Measurements from ENCODE around the gene ASB6. TPM values are rescaled to one million over a fixed set of nuclear protein-coding genes. Genes with fewer than 3 reads are reported as not detected.

The ASB6 gene
- total RNA-seq, 4 donors from 2014 or later = 15.4 to 22.5 (median 17.6) TPM

DNA sequence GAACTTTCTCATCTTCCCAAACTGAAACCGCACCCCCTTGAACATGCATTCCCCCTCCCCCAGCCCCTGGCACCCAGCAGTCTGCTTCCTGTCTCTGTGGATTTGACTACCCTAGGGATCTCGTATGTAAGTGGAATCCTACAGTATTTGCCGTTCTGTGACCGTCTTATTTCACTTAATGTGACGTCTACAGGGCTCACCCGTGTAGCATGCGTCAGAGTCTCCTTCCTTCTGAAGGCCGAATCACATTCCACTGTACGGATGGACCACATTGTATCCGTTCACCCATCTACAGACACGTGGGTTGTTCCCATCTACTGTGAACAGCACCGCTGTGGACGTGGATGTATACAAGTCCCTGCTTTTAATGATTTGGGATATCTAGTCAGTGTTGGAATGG is 28.0 kb upstream of the ASB6 start:
- no peak for DNase-seq
- Histone ChIP-seq H3K27me3 (peaks cover 0 to 71% (median 0%) of the 10 kb centered on the region in 4 donors), H3K9me3 (no peaks in the 10 kb centered on the region), H3K36me3 (no peaks in the 10 kb centered on the region), H3K4me3 (no peak overlapping the region), H3K4me1 (peaks cover 14 to 48% (median 14%) of the 10 kb centered on the region in 3 donors), H3K27ac (no peak overlapping the region)
- intact Hi-C loops (cut with DNase I) = no loop called here
- 86 to 91% methylated on average over 13 of the region's 13 CpGs for WGBS, 2 donors
- no peak for TF ChIP-seq POLR2A (IDR thresholded peaks at IDR 0.05)
- TF ChIP-seq, protein P1, sequence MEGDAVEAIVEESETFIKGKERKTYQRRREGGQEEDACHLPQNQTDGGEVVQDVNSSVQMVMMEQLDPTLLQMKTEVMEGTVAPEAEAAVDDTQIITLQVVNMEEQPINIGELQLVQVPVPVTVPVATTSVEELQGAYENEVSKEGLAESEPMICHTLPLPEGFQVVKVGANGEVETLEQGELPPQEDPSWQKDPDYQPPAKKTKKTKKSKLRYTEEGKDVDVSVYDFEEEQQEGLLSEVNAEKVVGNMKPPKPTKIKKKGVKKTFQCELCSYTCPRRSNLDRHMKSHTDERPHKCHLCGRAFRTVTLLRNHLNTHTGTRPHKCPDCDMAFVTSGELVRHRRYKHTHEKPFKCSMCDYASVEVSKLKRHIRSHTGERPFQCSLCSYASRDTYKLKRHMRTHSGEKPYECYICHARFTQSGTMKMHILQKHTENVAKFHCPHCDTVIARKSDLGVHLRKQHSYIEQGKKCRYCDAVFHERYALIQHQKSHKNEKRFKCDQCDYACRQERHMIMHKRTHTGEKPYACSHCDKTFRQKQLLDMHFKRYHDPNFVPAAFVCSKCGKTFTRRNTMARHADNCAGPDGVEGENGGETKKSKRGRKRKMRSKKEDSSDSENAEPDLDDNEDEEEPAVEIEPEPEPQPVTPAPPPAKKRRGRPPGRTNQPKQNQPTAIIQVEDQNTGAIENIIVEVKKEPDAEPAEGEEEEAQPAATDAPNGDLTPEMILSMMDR (IDR thresholded peaks at IDR 0.05) = no peak

DNA sequence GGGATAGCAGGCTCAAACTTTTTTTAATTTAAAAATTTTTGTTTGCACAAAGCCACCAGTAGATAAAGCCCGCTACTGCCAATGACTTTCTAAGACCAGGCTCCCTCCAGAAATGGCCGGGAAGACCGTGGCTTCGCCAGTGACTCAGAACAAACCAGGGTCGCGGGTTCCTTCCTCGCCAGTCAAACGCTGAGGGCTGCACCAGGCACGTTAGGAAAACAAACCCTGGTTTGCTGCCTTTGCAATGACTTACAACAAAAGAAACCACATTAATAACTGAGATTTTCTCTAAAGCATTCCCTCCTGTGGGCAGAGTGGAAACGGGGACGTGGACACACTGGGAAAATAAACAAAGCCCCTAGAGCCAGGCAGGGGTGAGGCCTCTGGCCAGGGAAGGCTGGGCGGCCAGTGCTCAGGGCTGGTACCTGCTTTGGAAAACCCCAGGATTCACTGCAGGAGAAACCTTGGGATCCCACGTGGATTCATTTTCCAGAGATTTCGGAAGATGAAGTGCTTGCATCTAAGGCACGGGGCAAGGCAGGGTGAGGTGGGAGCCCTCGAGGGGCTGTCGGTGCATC is 27.3 kb upstream of the ASB6 start:
- no peaks in the 10 kb centered on the region for H3K9me3 ChIP-seq
- TF ChIP-seq, protein P1 (IDR thresholded peaks at IDR 0.05) = no peak
- no peak for TF ChIP-seq POLR2A (IDR thresholded peaks at IDR 0.05)
- no peak overlapping the region for H3K4me3 ChIP-seq
- peaks cover 14 to 51% (median 14%) of the 10 kb centered on the region in 3 donors for H3K4me1 ChIP-seq
- DNase-seq = no peak
- no peak overlapping the region for H3K27ac ChIP-seq
- H3K36me3 ChIP-seq = no peaks in the 10 kb centered on the region
- WGBS, 2 donors = 57 to 58% methylated on average over 13 of the region's 17 CpGs
- H3K27me3 ChIP-seq = peaks cover 0 to 71% (median 0%) of the 10 kb centered on the region in 4 donors
- intact Hi-C loops (cut with DNase I) = no loop called here

DNA sequence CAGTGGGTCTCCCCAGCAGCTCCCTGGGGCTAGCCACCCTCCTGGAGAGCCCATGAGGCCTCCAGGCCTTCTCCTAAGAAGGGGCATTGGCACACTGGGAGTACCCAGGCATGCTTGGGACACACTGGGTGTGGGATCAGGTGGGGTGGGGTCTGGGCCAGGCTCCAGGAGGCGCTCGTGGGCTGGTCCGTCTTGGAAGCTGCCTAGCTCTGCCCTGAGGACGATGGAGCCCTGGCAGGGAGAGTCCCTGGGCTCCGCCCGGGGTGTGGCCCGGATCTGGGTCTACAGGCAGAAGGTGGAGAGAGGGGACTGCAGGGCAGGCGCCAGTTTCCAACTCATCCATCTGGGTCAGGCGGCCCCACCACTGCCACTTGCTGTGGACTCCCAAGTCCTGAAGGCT is 25.9 kb upstream of the ASB6 start:
- Histone ChIP-seq H3K27me3 (peaks cover 0 to 68% (median 0%) of the 10 kb centered on the region in 4 donors), H3K4me3 (no peak overlapping the region), H3K27ac (peak overlapping the region in 2 of 4 donors; percentile 2 to 21), H3K9me3 (no peaks in the 10 kb centered on the region), H3K4me1 (peaks cover 14 to 51% (median 14%) of the 10 kb centered on the region in 3 donors), H3K36me3 (no peaks in the 10 kb centered on the region)
- no peak for DNase-seq
- intact Hi-C loops (cut with DNase I) = no loop called here
- TF ChIP-seq, protein P1 (IDR thresholded peaks at IDR 0.05) = no peak
- no peak for TF ChIP-seq POLR2A (IDR thresholded peaks at IDR 0.05)
- WGBS, 2 donors = 59% methylated on average over 6 of the region's 9 CpGs; no CpG with 5 or more reads in 1 of the 2 donors

DNA sequence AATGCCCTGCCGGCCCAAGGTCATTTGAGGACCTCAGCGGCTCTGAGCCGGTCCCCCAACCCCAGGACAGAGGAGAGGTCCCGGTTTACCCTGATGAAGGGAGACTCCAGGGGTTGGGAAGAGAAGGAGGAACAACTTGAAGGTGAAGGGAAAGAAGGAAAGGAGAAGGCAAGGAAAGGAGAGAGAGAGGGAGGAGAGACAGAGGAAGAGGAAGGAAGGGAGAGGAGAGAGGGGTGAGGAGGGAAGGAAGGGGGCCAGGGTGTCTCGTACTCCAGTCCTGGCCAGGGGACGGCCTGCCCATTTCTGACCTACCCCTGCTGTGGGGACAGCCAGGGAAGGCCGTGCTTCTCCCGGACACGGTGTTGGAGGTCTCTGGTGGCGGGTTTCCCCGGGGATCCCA is 25.4 kb upstream of the ASB6 start:
- WGBS, 2 donors = 61 to 75% methylated on average over 8 to 10 of the region's 11 CpGs
- Histone ChIP-seq H3K4me3 (peak overlapping the region in 2 of 4 donors; percentile 51 to 64), H3K27ac (peak overlapping the region in 3 of 4 donors; percentile 21 to 53 (median 21)), H3K9me3 (no peaks in the 10 kb centered on the region), H3K27me3 (peaks cover 0 to 68% (median 0%) of the 10 kb centered on the region in 4 donors), H3K4me1 (peaks cover 14 to 51% (median 14%) of the 10 kb centered on the region in 3 donors), H3K36me3 (no peaks in the 10 kb centered on the region)
- intact Hi-C loops (cut with DNase I) = no loop called here
- no peak for DNase-seq
- no peak for TF ChIP-seq POLR2A (IDR thresholded peaks at IDR 0.05)
- TF ChIP-seq, protein P1 (IDR thresholded peaks at IDR 0.05) = no peak

DNA sequence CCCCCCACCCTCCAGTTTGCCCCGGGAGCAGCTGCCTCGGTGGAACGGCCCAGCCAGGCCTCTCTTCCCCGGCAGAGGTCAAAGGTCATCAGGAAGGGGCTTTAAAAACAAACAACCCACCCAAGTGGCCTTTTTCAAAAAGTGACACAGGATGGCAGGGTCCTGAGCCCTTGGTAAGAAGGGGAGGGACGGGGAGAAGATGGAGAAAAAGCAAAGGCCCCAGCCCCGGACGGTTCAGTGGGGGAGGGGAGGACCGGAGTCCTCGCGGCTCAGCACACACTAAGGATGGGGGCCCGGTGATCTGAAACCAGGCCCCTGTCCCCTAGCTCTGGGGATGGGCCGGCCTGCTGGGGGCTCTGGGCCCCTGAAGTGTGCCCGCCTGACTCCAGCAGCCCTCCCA is 24.6 kb upstream of the ASB6 start:
- TF ChIP-seq POLR2A (IDR thresholded peaks at IDR 0.05) = no peak
- TF ChIP-seq, protein P1 (IDR thresholded peaks at IDR 0.05) = no peak
- Histone ChIP-seq H3K9me3 (no peaks in the 10 kb centered on the region), H3K36me3 (no peaks in the 10 kb centered on the region), H3K27me3 (peaks cover 0 to 68% (median 0%) of the 10 kb centered on the region in 4 donors), H3K4me3 (peak overlapping the region; percentile 17 to 64 (median 44)), H3K4me1 (peaks cover 14 to 46% (median 14%) of the 10 kb centered on the region in 3 donors), H3K27ac (peak overlapping the region in 3 of 4 donors; percentile 53 to 62 (median 56))
- intact Hi-C loops (cut with DNase I) = no loop called here
- 48% methylated on average over 7 of the region's 13 CpGs; no CpG with 5 or more reads in 1 of the 2 donors for WGBS, 2 donors
- no peak for DNase-seq
